Measurements from ENCODE around the gene CPSF3. TPM values are rescaled to one million over a fixed set of nuclear protein-coding genes. Genes with fewer than 3 reads are reported as not detected.

CPSF3 gene
- total RNA-seq, 1 experiment from 2014 or later: 95.5 TPM

GRCh38 chr2:9473308-9473984, 50.0 kb downstream of the CPSF3 start:
- H4K91ac ChIP-seq (ENCODE audit: insufficient read length, low read depth, low read length): no peak overlapping the region
- no peak overlapping the region for H3K18ac ChIP-seq (ENCODE audit: insufficient read length, low read depth, low read length)
- H3K23ac ChIP-seq (ENCODE audit: insufficient read length, low read depth, low read length): no peak overlapping the region
- no peak overlapping the region for H2AK5ac ChIP-seq (ENCODE audit: insufficient read length, low read length)
- no peak overlapping the region for H2AFZ ChIP-seq (ENCODE audit: low read length)
- Mint-ChIP-seq H3K9me3 (peaks cover 3 to 9% of the 10 kb centered on the region in 2 experiments; a peak in 3 of 5 replicates), H3K27ac (peak overlapping the region in 1 of 3 experiments; percentile 5; a peak in 1 of 7 replicates), H3K4me1 (peaks cover 14 to 16% of the 10 kb centered on the region in 2 experiments), H3K27me3 (ENCODE audit: low read depth) (peaks cover 4% of the 10 kb centered on the region), H3K36me3 (ENCODE audit: insufficient read depth in 1 of 3, low read depth in 3 of 3) (peaks cover 14 to 42% (median 41%) of the 10 kb centered on the region in 3 experiments; a peak in 6 of 7 replicates), H3K4me3 (peak overlapping the region; percentile 59 to 68; a peak in 4 of 5 replicates)
- H2BK12ac ChIP-seq (ENCODE audit: insufficient read length, low read depth, low read length): no peak overlapping the region
- no CpG with 5 or more reads among the region's 24 CpGs for WGBS (ENCODE audit: extremely low coverage, insufficient read length, low lambda C conversion rate)
- H3K79me1 ChIP-seq (ENCODE audit: insufficient read depth, low read depth, low read length, poor library complexity, severe bottlenecking): no peaks in the 10 kb centered on the region
- no peak overlapping the region for H3T11ph ChIP-seq (ENCODE audit: low read length)
- no peak overlapping the region for H3K9ac ChIP-seq (ENCODE audit: extremely low read depth, insufficient read length, low read length)
- H3K4ac ChIP-seq (ENCODE audit: low read depth, low read length): no peak overlapping the region
- no peak overlapping the region for H3K14ac ChIP-seq (ENCODE audit: insufficient read depth, low read length)
- H4K5ac ChIP-seq (ENCODE audit: insufficient read length, low read depth, low read length): no peak overlapping the region
- H3K9me3 ChIP-seq (ENCODE audit: control insufficient read depth, low read depth, low read length): no peaks in the 10 kb centered on the region
- H2BK120ac ChIP-seq (ENCODE audit: low read depth, low read length, poor library complexity, severe bottlenecking): no peak overlapping the region
- peaks cover 9% of the 10 kb centered on the region for H3K23me2 ChIP-seq (ENCODE audit: insufficient read length, low read depth, low read length, poor library complexity, severe bottlenecking)
- H3K27ac ChIP-seq (ENCODE audit: insufficient read length, low read depth, low read length): no peak overlapping the region
- H3K27me3 ChIP-seq (ENCODE audit: insufficient read depth, low read length): no peaks in the 10 kb centered on the region
- no peak overlapping the region for H2BK20ac ChIP-seq (ENCODE audit: low read depth, low read length, poor library complexity, severe bottlenecking)
- no peaks in the 10 kb centered on the region for H4K20me1 ChIP-seq (ENCODE audit: control insufficient read depth, insufficient read depth, insufficient read length)
- H3K56ac ChIP-seq (ENCODE audit: insufficient read length, low read depth, low read length): no peak overlapping the region
- DNase-seq: peak; percentile 87
- TF ChIP-seq CTCF (conservative IDR thresholded peaks at IDR 0.05): peak; percentile 44; the same call in 2 of the 3 replicates
- no peak overlapping the region for H2BK5ac ChIP-seq (ENCODE audit: insufficient read length, low read length)
- no peak overlapping the region for H4K8ac ChIP-seq (replicated peaks; ENCODE audit: insufficient read length, low read depth, low read length)
- H3K4me1 ChIP-seq (ENCODE audit: insufficient read depth, low read length): no peaks in the 10 kb centered on the region
- no peaks in the 10 kb centered on the region for H3K79me2 ChIP-seq (ENCODE audit: insufficient read depth, low read length)
- H3K4me2 ChIP-seq (ENCODE audit: insufficient read depth, insufficient read length, low read length): peak overlapping the region; percentile 20
- no peak overlapping the region for H2BK15ac ChIP-seq (ENCODE audit: low read depth, low read length)
